H7 (cell line): ENCODE data around the gene TRIM65. TPM values are rescaled to one million over a fixed set of nuclear protein-coding genes. Genes with fewer than 3 reads are reported as not detected.
"Not testable (repeated sequence)": the region's sequence is repeated elsewhere in the genome, so short reads cannot be mapped to it uniquely, and the experiment has no call there.

Source experiments
- DNase-seq: peaks from one replicate; pipeline ENCODE4 v3.0.0; 2012
- H3K27me3 ChIP-seq: 2 replicates; pipeline ENCODE4 v1.6.0; 2011; ENCODE audit warnings: mild to moderate bottlenecking, low read length; ENCODE audit not compliant: control insufficient read depth, insufficient read depth
- H3K36me3 ChIP-seq: replicated peaks from 2 replicates; pipeline ENCODE4 v1.5.1; 2011; ENCODE audit warnings: low read length; ENCODE audit not compliant: control insufficient read depth, insufficient read depth
- H3K4me3 ChIP-seq: 2 replicates; pipeline ENCODE4 v1.5.1; 2011; ENCODE audit warnings: low read depth, mild to moderate bottlenecking, control low read depth, low read length, moderate library complexity; ENCODE audit not compliant: insufficient read depth
- total RNA-seq: library from RNA; depleted of rRNA; stranded (reverse); fragments of >200 nt; shearing (Covaris generic); gene quantifications from 2 replicates; pipeline ENCODE4 v1.2.3, GENCODE V29; 2014

The TRIM65 gene
- total RNA-seq, 1 experiment from 2014 or later: 66.4 TPM

DNA sequence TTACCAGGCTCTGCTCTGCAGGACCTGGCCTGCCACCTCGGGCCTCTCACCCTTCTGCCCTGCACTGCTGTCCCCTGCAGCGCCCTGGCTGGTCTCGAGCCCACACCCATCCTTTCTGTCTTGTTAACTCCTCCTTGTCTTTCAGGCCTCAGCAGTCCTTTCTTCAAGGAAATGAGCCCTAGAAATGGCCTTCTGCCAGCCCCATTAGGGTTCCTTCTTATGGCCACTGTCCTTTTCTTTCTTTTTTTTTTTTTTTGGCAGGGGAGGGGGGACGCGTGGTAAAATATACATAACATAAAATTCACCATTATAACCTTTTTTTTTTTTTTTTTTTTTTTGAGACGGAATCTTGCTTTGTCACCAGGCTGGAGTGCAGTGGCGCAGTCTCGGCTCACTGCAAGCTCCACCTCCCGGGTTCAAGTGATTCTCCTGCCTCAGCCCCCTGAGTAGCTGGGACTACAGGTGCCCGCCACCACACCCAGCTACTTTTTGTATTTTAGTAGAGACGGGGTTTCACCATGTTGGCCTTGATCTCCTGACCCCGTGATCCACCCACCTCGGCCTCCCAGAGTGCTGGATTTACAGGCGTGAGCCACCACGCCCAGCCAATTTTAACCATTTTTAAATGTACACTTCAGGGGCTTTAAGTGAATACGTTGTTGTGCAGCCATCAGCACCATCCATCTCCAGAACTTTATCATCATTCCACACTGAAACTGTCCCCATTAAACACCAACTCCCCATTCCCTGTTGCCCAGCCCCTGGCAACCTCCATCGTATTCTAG lies 31.2 kb downstream of the TRIM65 start:
- H3K36me3 ChIP-seq, H3K4me3 ChIP-seq, H3K27me3 ChIP-seq: not testable (repeated sequence)
- DNase-seq: peak; percentile 40

DNA sequence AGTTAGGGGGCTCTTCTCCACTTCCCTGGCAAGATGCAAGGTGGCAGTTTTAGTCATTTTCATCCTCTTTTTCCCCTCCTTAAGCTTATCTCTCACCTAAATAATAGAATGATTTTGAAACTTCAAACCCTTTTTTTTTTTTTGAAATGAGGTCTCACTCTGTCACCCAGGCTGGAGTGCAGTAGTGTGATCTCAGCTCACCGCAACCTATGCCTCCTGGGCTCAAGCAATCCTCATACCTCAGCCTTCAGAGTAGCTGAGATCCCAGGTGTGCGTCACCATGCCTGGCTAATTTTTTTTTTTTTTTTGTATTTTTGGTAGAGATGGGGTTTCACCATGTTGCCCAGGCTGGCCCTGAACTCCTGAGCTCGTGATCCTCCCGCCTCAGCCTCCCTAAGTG lies 31.9 kb downstream of the TRIM65 start:
- not testable (repeated sequence) for H3K36me3 ChIP-seq, H3K4me3 ChIP-seq, DNase-seq, H3K27me3 ChIP-seq

GRCh38 chr17:75864448-75864871 lies 32.3 kb downstream of the TRIM65 start:
- Histone ChIP-seq H3K27me3 (no peaks in the 10 kb centered on the region), H3K36me3 (no peaks in the 10 kb centered on the region), H3K4me3 (no peak overlapping the region)
- peak; percentile 87 for DNase-seq

DNA sequence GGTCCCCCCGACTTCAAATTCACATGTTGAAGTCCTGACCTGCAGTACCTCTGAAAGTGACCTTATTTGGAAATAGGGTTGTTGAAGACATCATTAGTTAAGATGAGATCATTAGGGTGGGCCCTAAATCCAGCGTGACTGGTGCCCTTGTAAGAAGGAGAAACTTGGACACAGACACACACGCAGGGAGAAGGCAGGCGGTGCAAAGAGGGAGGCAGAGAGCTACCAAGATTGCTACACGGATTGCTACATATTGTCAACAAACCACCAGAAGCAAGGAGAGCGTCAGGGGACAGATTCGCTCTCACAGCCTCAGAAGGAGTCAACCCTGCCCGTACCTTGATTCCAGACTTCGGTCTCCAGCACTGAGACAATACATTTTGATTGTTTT lies 34.8 kb downstream of the TRIM65 start:
- H3K36me3 ChIP-seq: no peaks in the 10 kb centered on the region
- H3K27me3 ChIP-seq: no peaks in the 10 kb centered on the region
- no peak overlapping the region for H3K4me3 ChIP-seq
- DNase-seq: peak; percentile 25

DNA sequence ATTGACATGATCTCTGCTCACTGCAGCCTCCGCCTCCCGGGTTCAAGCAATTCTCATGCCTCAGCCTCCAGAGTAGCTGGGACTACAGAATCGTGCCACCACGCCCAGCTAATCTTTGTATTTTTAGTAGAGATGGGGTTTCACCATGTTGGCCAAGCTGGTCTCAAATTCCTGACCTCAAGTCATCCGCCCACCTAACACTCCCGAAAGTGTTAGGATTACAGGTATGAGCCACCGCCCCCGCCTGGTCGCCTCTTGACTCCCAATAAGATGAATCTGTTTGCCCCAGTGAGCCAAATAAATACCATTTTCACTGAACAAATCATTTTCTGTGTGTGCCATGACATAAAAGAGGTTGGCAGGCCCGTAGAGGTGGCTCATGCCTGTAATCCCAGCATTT lies 37.4 kb downstream of the TRIM65 start:
- H3K27me3 ChIP-seq, DNase-seq, H3K4me3 ChIP-seq, H3K36me3 ChIP-seq: not testable (repeated sequence)

DNA sequence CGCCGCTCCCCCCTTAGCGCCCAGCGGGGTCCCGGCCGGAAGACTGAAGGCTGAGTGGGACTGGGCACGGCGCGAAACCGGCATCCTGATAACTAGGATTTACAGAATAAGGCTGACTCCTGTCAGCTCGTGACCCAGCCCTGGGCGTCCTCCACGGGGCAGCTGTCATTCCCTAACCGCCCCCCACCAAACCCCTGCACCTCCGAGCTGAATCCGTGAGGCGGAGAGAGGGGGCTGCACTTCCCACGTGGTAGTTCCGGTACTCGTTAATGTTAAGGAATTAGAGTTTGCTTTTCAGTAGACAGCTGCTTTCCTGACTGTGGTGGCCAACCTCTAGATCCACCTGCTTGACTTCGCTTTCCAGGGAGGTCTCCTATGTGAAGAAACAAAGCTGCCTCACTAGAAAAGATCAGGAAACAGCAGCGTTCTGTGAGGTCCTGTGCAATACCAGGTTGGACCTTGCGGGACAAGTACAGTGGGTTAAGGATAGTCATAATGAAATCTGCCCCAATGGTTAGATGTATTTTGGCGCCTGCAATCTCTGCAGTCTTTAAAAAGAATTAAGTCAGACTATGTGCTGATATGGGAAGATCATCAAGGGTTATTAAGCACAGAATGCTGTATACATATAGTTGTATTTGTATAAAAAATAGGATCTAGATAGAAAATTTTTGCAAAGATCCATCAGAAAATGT lies 40.5 kb downstream of the TRIM65 start:
- no peak for DNase-seq
- Histone ChIP-seq H3K27me3 (no peaks in the 10 kb centered on the region), H3K4me3 (peak overlapping the region; percentile 93), H3K36me3 (peaks cover 4% of the 10 kb centered on the region)

DNA sequence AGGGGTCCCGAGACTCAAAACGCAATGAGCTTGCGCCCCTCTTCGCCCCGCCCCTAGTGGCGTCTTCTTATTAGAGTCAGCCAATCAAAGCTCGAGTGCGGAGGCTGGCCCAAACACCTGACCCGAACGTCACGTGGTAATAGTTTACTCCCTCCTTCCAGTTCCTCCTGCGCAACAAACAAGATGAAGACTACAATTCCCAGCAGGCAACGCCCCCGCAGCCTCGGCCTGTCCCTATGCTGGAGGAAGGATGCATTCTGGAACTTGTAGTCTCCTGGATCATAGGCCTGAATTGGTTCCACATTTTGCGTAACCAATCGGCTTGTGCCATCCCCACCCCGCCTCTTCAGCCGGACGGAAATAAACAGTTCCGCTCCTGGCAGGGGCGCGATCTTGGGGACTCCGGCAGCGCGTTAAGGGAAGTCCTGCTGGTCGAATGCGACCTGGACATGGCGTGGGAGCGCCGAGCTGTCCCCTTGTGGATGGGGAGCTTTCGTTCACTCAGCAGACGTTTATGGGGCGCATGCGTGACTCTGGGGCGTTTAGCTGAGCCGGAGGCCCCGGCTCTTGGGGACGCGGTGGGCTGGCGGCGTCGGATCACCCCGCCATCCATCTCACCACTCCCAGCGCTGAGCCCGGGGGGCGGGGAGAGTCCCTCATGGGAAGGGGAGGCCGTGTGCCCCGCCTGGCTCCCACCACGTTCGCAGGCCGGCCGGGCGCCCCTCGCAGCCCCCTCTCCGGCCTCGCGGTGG lies 41.3 kb downstream of the TRIM65 start, which contains the start of gene WBP2:
TSS of gene WBP2 (minus strand) at position 26 of the 752 bp plus-strand sequence. CDS start 38 bp downstream, outside the sequence.
- peaks cover 9% of the 10 kb centered on the region for H3K36me3 ChIP-seq
- peak; percentile 97 for DNase-seq
- H3K27me3 ChIP-seq: no peaks in the 10 kb centered on the region
- H3K4me3 ChIP-seq: peak within 1 kb of the TSS; percentile 93

DNA sequence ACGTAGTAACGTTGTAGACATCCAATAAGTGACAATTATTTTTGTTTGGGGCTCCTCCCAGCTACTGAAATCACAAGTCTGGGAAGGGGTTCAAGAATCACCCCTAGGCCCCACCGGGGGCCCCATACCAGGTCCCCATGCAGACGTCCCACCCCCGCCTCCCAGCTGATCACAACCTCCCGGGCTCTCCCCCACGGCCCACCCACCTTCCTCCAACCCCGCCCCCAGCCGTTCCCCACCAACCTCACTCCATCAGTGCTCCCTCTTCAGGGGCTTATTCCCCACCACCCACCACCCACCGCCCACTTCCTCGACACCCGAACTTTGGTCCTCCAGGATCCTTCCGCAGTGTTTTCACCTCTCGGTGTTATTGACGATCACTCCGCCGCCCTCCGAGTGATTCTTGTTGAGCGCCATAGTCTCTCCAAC lies 41.9 kb downstream of the TRIM65 start:
- peaks cover 10% of the 10 kb centered on the region for H3K36me3 ChIP-seq
- peak overlapping the region; percentile 47 for H3K4me3 ChIP-seq
- H3K27me3 ChIP-seq: no peaks in the 10 kb centered on the region
- peak; percentile 89 for DNase-seq

DNA sequence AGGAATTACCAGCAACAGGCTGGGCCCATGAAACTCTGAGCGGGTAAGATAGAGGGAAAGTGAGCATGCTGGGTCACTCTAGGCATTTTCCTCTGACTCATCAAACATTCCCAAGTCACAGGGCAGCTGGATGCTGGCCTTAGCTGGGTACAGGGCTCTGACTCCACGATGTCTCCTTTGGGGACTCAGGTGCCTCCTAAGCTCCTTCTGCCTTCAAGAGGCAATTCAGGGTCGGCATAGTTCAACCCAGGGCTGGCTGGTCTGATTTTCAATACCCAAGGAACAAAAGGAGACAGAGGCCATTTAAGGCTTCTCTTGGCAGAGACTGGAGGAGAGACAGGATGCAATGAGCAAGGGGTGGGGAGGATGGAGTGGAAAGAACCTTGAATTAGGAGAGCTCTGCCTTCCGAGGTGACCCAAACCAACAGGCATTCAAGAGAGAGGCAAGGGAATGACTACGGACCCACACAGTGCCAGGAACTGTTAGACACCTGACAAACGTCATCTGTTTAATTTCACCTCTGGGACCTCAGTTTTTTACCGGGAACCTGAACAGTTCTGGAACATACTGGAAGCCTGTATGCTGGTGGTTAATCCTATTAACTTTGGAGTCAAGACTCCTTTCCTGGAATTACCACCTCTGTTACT lies 42.5 kb downstream of the TRIM65 start:
- Histone ChIP-seq H3K4me3 (peak overlapping the region; percentile 47), H3K27me3 (no peaks in the 10 kb centered on the region), H3K36me3 (peaks cover 14% of the 10 kb centered on the region)
- no peak for DNase-seq

GRCh38 chr17:75853433-75853832 lies 43.3 kb downstream of the TRIM65 start:
- Histone ChIP-seq H3K27me3 (no peaks in the 10 kb centered on the region), H3K36me3 (peaks cover 17% of the 10 kb centered on the region), H3K4me3 (no peak overlapping the region)
- no peak for DNase-seq

DNA sequence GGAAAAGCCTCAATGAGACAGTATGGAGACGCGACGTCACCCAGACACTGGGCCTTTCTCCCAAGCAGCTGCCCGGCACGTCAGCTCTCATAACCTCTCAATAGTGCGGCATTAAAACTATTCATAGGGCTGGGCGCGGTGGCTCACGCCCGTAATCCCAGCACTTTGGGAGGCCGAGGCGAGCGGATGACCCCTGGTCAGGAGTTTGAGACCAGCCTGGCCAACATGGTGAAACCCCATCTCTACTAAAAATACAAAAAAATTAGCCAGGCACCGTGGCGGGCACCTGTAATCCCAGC lies 45.1 kb downstream of the TRIM65 start:
- peaks cover 31% of the 10 kb centered on the region for H3K36me3 ChIP-seq
- not testable (repeated sequence) for DNase-seq, H3K4me3 ChIP-seq, H3K27me3 ChIP-seq

DNA sequence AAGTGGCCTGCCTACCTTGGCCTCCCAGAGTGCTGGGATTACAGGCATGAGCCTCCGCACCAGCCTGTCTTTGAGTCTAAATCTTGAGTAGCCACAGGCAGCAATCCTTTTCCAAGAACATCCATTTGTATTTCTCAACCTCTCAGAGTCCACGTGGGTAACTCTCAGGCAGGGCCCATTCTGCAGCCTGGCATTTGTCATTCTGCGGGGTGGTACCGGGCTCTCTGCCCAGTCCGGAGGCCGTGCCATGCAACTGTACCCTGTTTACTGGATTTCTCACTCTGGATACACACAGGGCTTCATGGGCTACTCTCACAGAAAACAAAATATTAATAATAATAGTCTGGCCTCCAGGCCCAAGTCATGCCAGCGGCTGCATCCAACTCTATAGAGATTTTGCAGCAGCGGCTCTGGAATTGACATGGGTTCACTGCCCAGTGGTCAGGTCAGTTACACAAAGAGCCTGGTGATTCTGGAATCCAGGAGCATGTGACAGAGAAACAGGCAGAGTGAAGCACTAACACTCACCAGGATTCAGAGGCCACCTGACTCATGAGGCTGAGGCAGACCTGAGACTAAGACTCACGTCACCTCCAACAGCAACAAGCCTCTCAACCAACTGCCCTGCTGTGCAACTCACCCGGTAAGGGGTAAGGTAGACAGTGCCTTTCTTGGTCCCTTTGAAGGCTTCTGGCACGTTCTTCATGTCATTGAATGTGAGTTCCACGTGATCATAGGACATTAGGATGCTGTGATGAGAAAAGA lies 45.6 kb downstream of the TRIM65 start:
- no peak for DNase-seq
- peaks cover 31% of the 10 kb centered on the region for H3K36me3 ChIP-seq
- H3K4me3 ChIP-seq: no peak overlapping the region
- no peaks in the 10 kb centered on the region for H3K27me3 ChIP-seq

- Histone ChIP-seq H3K27me3 (no peaks in the 10 kb centered on the region), H3K36me3 (peaks cover 31% of the 10 kb centered on the region), H3K4me3 (no peak overlapping the region)
- DNase-seq: no peak
Observed at GRCh38 chr17:75849724-75850123, 47.0 kb downstream of the TRIM65 start.

DNA sequence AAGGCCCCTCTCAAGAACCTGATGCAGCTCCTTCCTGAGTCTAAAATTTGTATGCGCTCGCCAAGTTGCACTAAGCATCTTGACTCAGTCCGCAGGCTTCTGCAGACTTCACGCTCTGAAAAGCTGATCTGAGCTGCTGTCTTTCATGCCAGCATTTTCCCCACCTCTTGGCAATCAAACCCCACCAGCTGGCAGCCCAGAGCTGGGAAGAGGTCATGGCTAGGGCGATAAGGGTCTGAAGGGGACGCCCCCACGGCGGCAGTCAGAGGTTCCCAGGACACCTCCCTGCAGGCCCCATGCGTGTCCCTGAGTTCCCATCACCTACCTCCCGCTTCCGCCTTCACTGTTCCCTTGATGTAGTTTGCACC lies 47.5 kb downstream of the TRIM65 start:
- Histone ChIP-seq H3K27me3 (no peaks in the 10 kb centered on the region), H3K36me3 (peaks cover 31% of the 10 kb centered on the region), H3K4me3 (no peak overlapping the region)
- no peak for DNase-seq
